SK-N-SH (cell line): Measurements from ENCODE around the gene GAMT.

ENCODE experiments used
- EP300 ChIP-seq, 2 experiments: IDR thresholded peaks; 2 replicates each; pipeline versions ENCODE4 v1.4.0 to v1.6.1; 2012; ENCODE audit warnings: borderline replicate concordance in 1 of 2, low read depth in 1 of 2, low read length in 1 of 2
- FOXJ3 ChIP-seq: sonication (generic); formaldehyde crosslinking; IDR thresholded peaks from 2 replicates; pipeline ENCODE4 v1.5.1; 2020; ENCODE audit warnings: mild to moderate bottlenecking, missing genetic modification reagents
- GABPA ChIP-seq: IDR thresholded peaks from 2 replicates; pipeline ENCODE4 v1.4.0; 2012; ENCODE audit warnings: low read depth, mild to moderate bottlenecking
- MXI1 ChIP-seq: IDR thresholded peaks from 2 replicates; pipeline ENCODE4 v1.6.1; 2012; ENCODE audit warnings: mild to moderate bottlenecking, low read depth, low read length, improper control_type of control experiment
- NFIC ChIP-seq: IDR thresholded peaks from 2 replicates; pipeline ENCODE4 v1.4.0; 2012; ENCODE audit warnings: borderline replicate concordance
- POLR2AphosphoS5 ChIP-seq: IDR thresholded peaks from 2 replicates; pipeline ENCODE4 v1.6.1; 2012; ENCODE audit warnings: low read depth, low read length
- RAD21 ChIP-seq: IDR thresholded peaks from 2 replicates; pipeline ENCODE4 v1.6.1; 2012; ENCODE audit warnings: mild to moderate bottlenecking, low read length
- SIN3A ChIP-seq: IDR thresholded peaks from 2 replicates; pipeline ENCODE4 v1.6.1; 2012; ENCODE audit warnings: low read depth, mild to moderate bottlenecking, low read length, moderate library complexity, borderline replicate concordance
- SMC3 ChIP-seq: IDR thresholded peaks from 2 replicates; pipeline ENCODE4 v1.6.1; 2012; ENCODE audit warnings: low read depth, low read length, improper control_type of control experiment
- YY1 ChIP-seq: IDR thresholded peaks from 2 replicates; pipeline ENCODE4 v1.4.0; 2012; ENCODE audit warnings: low read depth, mild to moderate bottlenecking
- TF ChIP-seq, protein P1 (sequence below): IDR thresholded peaks from 2 replicates; pipeline ENCODE4 v1.4.0; 2012; ENCODE audit warnings: low read depth, borderline replicate concordance
- TF ChIP-seq, protein P2 (sequence below): fragments of 200-600 bp; sonication (generic); IDR thresholded peaks from 2 replicates; pipeline ENCODE4 v1.6.1; 2017; ENCODE audit warnings: antibody characterized with exemption, mild to moderate bottlenecking, moderate library complexity
- TF ChIP-seq, protein P3 (sequence below): fragments of 150-350 bp; IDR thresholded peaks from 2 replicates; pipeline ENCODE4 v1.6.1; 2017; ENCODE audit warnings: antibody characterized with exemption, low read length, low read depth, borderline replicate concordance
- TF ChIP-seq, protein P4 (sequence below): IDR thresholded peaks from 2 replicates; pipeline ENCODE4 v1.6.1; 2012; ENCODE audit warnings: mild to moderate bottlenecking, low read depth, low read length, moderate library complexity

DNA sequence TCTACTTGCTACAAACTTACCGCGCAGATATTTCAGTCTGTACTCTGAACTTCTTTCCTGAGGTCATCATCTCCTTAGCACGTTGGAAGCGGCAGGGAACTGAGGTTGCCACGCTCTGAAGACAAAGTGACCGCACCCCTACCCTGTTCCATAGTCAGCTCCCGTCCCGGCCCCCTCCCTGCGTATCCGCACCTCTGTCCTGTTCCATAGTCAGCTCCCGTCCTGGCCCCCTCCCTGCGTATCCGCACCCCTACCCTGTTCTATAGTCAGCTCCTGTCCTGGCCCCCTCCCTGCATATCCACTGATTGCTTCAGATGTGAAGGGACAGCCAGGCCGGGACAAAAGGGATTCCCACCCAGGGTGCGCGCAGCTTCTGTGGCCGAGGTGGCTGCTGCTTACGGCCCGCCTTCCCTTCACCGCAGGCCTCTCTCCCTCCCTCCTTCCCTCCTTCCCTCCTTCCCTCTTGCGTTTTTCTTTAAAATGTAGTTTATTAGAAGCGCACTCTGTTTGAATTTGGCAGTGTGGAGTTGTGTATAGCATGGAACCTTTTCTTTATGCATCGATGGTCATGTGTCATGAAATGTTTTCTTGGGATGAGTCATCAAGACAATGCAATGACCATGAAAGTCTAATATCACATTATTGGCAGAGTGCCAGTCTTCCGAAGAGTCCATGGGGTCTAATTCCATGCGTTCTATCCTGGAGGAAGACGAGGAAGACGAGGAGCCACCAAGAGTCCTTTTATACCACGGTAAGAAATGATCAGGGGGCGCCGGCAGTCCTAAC, 39.5 kb downstream of the GAMT start:
- TF ChIP-seq, protein P1, sequence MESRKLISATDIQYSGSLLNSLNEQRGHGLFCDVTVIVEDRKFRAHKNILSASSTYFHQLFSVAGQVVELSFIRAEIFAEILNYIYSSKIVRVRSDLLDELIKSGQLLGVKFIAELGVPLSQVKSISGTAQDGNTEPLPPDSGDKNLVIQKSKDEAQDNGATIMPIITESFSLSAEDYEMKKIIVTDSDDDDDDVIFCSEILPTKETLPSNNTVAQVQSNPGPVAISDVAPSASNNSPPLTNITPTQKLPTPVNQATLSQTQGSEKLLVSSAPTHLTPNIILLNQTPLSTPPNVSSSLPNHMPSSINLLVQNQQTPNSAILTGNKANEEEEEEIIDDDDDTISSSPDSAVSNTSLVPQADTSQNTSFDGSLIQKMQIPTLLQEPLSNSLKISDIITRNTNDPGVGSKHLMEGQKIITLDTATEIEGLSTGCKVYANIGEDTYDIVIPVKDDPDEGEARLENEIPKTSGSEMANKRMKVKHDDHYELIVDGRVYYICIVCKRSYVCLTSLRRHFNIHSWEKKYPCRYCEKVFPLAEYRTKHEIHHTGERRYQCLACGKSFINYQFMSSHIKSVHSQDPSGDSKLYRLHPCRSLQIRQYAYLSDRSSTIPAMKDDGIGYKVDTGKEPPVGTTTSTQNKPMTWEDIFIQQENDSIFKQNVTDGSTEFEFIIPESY: no peak
- TF ChIP-seq FOXJ3 (no peak), YY1 (no peak), GABPA (no peak), POLR2AphosphoS5 (no peak), RAD21 (no peak), NFIC (peak; percentile 63; the same call in 1 of the 2 replicates), SMC3 (no peak), SIN3A (no peak), EP300 (IDR thresholded peaks at IDR 0.05; ENCODE audit: borderline replicate concordance in 1 of 2, low read depth in 1 of 2, low read length in 1 of 2) (no peak), MXI1 (no peak)
- TF ChIP-seq, protein P2, sequence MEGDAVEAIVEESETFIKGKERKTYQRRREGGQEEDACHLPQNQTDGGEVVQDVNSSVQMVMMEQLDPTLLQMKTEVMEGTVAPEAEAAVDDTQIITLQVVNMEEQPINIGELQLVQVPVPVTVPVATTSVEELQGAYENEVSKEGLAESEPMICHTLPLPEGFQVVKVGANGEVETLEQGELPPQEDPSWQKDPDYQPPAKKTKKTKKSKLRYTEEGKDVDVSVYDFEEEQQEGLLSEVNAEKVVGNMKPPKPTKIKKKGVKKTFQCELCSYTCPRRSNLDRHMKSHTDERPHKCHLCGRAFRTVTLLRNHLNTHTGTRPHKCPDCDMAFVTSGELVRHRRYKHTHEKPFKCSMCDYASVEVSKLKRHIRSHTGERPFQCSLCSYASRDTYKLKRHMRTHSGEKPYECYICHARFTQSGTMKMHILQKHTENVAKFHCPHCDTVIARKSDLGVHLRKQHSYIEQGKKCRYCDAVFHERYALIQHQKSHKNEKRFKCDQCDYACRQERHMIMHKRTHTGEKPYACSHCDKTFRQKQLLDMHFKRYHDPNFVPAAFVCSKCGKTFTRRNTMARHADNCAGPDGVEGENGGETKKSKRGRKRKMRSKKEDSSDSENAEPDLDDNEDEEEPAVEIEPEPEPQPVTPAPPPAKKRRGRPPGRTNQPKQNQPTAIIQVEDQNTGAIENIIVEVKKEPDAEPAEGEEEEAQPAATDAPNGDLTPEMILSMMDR: no peak
- TF ChIP-seq, protein P3, sequence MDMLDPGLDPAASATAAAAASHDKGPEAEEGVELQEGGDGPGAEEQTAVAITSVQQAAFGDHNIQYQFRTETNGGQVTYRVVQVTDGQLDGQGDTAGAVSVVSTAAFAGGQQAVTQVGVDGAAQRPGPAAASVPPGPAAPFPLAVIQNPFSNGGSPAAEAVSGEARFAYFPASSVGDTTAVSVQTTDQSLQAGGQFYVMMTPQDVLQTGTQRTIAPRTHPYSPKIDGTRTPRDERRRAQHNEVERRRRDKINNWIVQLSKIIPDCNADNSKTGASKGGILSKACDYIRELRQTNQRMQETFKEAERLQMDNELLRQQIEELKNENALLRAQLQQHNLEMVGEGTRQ: no peak
- TF ChIP-seq, protein P4, sequence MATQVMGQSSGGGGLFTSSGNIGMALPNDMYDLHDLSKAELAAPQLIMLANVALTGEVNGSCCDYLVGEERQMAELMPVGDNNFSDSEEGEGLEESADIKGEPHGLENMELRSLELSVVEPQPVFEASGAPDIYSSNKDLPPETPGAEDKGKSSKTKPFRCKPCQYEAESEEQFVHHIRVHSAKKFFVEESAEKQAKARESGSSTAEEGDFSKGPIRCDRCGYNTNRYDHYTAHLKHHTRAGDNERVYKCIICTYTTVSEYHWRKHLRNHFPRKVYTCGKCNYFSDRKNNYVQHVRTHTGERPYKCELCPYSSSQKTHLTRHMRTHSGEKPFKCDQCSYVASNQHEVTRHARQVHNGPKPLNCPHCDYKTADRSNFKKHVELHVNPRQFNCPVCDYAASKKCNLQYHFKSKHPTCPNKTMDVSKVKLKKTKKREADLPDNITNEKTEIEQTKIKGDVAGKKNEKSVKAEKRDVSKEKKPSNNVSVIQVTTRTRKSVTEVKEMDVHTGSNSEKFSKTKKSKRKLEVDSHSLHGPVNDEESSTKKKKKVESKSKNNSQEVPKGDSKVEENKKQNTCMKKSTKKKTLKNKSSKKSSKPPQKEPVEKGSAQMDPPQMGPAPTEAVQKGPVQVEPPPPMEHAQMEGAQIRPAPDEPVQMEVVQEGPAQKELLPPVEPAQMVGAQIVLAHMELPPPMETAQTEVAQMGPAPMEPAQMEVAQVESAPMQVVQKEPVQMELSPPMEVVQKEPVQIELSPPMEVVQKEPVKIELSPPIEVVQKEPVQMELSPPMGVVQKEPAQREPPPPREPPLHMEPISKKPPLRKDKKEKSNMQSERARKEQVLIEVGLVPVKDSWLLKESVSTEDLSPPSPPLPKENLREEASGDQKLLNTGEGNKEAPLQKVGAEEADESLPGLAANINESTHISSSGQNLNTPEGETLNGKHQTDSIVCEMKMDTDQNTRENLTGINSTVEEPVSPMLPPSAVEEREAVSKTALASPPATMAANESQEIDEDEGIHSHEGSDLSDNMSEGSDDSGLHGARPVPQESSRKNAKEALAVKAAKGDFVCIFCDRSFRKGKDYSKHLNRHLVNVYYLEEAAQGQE: no peak
